Endothelial cell of hepatic sinusoid (primary cell): ENCODE results near the gene ZNF440.
"Not testable (repeated sequence)": the region's sequence is repeated elsewhere in the genome, so short reads cannot be mapped to it uniquely, and the experiment has no call there.

ENCODE experiments used
- in situ Hi-C: cut with HindIII; loops from 2 replicates; pipeline ENCODE4 v1.10.0; 2017; ENCODE audit warnings: low sequenced_read_pairs

ZNF440 gene

DNA sequence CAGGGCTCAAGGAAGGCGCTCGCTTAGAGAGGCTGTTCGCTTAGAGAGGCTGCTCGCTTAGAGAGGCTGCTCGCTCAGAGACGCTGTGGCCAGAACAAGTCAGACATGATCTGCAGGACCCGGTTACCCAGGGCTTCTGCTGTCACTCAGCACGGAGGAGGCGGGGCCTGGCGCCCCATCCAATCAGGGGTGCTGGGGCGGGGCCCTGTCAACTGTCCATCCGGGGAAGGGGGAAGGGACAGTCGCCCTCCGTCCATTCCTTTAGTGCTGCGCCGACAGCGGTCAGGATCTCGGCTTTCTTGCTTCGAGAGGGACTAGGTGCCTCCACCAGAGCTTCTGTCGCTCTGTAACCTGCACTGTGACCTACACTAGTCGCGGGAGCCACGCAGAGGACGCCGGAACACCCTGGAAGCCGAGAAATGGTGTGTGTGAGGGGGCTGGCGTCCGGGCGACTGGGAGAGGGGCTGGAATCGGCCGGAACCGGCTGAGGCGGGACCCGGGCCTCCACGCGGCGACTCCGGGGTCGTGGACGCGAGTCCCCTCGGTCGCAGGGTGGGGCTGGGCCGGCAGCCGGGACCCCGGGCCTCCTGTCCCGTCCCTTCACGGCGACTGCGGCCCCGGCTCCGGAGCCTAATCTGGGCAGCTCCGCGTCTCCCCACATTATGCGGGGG is at the start of gene ZNF440:
Gene ZNF440 (plus strand): TSS at position 245 of the 671 bp plus-strand sequence. CDS start 175 bp downstream, at position 420.
- in situ Hi-C loops = no loop called here

- in situ Hi-C loops = no loop called here
Measured at GRCh38 chr19:11766597-11767591, 47.2 kb upstream of the ZNF440 start, which contains the start of gene ZNF441. TSS of gene ZNF441 (plus strand) at chr19:11767000. CDS start at chr19:11767194, 194 bp downstream.

- in situ Hi-C loops = no loop called here
Measured at GRCh38 chr19:11767633-11768133, 46.4 kb upstream of the ZNF440 start.

DNA sequence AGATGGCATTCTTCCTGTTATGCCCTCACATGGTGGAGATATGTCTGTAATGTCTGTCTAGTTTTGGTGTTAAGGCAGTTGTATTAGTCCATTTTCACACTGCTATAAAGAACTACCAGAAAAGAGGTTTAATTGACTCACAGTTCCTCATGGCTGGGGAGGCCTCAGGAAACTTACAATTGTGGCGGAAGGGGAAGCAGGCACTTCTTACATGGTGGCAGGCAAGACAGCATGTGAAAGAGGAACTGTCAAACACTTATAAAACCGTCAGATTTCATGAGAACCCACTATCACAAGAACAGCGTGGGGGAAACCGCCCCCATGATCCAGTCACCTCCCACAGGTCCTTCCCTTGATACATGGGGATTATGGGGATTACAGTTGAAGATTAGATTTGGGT is 44.1 kb upstream of the ZNF440 start:
- in situ Hi-C loops = no loop called here

GRCh38 chr19:11771520-11771919 is 42.6 kb upstream of the ZNF440 start:
- in situ Hi-C loops = not testable (repeated sequence)

DNA sequence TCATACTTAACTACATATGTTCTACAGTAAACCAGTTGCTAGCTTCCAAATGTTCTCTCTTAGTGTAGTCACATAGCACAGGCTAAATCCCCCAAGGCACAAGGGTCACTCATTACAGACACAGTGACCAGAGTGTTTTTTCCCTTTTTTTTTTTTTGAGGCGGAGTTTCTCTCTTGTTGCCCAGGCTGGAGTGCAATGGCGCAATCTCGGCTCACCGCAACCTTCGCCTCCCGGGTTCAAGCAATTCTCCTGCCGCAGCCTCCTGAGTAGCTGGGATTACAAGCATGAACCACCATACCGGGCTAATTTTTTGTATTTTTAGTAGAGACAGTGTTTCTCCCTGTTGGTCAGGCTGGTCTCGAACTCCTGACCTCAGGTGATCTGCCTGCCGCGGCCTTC is 37.4 kb upstream of the ZNF440 start:
- in situ Hi-C loops = not testable (repeated sequence)

DNA sequence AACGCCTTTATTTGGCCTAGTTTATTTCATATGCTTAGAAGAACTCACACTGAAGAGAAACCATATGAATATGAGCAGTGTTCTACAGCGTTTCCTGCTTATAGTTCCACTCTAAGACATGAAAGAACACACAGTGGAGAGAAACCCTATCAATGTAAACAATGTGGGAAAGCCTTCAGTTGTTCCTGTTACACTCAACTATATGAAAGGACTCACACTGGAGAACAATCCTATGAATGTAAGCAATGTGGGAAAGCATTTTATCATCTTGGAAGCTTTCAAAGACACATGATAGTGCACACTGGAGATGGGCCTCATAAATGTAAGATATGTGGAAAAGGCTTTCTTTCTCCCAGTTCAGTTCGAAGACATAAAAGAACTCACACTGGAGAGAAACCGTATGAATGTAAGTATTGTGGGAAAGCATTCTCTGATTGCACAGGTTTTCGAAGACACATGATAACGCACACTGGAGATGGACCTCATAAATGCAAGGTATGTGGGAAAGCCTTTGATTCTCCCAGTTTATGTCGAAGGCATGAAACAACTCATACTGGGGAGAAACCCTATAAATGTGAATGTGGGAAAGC is 33.5 kb upstream of the ZNF440 start:
- in situ Hi-C loops = loop anchor here (5.0 kb wide), 1 partner anchor 87 kb away; no protein-coding TSS in a partner anchor

GRCh38 chr19:11781295-11782057 is 32.6 kb upstream of the ZNF440 start:
- in situ Hi-C loops = loop anchor here (5.0 kb wide), 1 partner anchor 86 kb away; no protein-coding TSS in a partner anchor

DNA sequence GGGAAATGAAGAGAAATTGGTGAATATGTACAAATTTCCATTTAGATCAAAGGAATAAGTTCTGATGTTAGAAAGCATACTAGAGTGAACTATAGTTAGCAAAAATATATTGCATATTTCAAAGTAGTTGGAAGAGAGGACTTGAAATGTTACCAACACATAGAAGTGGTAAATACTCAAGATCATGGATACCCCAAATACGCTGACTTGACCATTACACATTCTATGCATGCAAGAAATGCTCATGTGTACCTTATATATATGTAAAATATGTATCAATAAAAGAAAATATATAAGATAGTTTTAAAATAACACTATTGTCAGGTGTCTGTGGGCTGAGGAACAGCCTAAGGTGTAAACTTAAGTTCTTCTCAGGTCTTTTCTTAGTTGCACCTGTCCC is 30.3 kb upstream of the ZNF440 start:
- in situ Hi-C loops = loop anchor here (5.0 kb wide), 1 partner anchor 84 kb away; no protein-coding TSS in a partner anchor

GRCh38 chr19:11784356-11784755 is 29.7 kb upstream of the ZNF440 start:
- in situ Hi-C loops = loop anchor here (5.0 kb wide), 1 partner anchor 83 kb away; no protein-coding TSS in a partner anchor

DNA sequence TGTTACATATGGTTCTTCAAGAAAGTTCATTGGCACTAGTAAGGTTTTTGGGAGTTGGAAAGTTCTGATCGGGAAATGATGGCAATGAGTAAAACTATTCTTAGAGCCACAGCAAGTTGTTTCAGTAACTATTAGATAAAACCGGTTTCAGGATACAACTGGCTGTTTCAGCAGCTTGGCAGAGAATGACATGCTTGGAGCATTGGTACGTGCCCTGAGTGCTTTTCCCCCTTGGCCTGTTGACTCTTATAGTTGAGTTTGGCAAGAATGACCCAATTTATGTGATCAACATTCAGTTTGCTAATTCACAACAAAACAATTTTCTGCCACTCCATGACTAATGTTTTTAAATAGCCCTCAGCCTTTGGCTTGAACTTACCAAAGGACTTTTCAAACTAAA is 26.5 kb upstream of the ZNF440 start:
- in situ Hi-C loops = no loop called here

DNA sequence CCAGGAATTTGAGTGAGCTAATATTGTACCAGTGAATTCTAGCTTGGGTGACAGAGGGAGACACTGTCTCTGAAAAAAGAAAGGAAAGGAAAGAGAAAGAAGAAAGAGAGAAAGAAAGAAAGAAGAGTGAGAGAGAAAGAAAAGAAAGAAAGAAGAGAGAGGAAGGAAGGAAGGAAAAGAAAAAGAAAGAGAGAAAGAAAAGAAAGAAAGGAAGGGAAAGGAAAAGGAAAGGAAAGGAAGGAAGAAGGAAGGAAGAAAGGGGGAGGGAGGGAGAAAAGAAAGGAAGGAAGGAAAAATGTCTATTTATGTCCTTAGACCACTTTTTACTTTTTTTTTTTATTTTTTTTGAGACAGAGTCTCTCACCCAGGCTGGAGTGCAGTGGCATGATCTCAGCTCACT is 21.1 kb upstream of the ZNF440 start:
- in situ Hi-C loops = no loop called here

DNA sequence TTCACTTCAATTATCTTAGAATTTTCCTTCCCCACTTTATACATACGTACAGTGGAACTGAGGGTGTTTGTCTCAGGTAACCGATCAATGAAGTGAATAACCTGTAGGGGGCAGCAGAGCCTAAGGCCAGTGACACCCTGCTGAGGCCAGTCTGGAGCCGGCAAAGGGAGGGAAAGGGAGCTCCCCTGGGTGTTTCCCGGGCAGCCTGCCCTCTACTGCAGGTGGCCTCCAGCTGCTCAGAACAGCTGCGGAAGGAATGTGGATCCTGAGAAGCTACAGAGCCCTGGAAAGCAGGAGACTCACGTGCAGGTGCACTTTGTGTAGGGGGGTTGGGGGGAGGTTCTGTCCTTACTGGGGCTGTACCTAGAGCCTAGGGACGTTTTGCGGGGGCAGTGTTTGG is 16.6 kb upstream of the ZNF440 start:
- in situ Hi-C loops = loop anchor here (5.0 kb wide), 2 partner anchors 50 to 90 kb away; partner anchors contain the start of gene ZNF439

DNA sequence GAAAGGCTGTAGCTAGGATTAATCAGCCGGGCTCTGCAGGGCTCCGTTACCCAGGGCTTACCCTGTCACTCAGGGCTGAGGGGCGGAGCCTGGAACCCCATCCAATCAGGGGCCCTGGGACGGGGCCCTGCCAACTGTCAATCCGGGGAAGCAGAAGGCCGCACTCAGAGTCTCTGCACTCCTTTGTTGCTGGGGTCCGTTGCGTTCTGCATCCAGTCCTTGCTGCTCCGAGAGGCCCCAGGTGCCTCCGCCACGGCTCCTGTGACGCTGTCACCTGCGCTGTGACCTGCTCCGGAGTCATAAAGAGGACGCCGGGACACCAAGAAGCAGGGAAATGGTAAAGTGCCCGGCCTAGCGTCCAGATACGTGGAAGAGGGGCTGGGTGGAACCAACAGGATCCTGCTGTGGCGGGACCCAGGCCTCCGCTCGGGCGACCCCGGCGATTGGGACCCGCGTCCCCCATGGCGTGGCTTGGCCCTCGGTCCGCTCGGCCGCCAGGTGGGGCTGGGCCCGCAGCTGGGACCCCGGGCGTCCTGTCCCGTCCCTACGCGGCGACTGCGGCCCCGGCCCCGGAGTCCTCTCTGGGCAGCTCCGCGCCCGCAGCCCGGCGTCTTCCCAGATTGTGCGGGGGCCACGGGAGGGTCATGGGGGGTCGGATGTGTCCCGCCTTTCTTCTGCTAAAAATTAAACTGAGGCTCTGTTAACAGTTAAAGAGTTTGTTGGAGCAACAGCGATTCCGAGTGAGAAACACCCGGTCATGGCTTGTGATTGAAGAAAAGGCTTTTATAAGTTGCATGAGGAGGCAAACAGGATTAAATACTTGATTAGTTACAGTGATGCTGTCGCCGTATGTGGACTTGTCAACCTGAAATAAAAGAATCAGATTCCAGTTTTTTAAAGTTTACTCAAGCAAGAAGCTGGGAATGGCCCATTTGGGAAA is 15.4 kb upstream of the ZNF440 start, which contains the start of gene ZNF491:
Gene ZNF491 (plus strand): TSS at position 133 of the 940 bp plus-strand sequence. CDS start 7,431 bp downstream, outside the sequence.
- in situ Hi-C loops = loop anchor here (5.0 kb wide), 2 partner anchors 49 to 91 kb away; partner anchors contain the start of gene ZNF439

GRCh38 chr19:11806354-11807098 is 7.5 kb upstream of the ZNF440 start:
- in situ Hi-C loops = no loop called here

DNA sequence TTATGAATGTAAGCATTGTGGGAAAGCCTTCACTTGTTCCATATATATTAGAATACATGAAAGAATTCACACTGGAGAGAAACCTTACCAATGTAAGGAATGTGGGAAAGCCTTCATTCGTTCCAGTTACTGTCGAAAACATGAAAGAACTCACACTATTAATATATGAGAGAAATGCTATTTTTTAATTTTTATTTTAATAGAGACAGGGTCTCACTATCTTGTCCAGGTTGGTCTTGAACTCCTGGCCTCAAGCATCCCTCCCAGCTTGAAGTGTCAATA is 7.0 kb upstream of the ZNF440 start:
- in situ Hi-C loops = no loop called here

DNA sequence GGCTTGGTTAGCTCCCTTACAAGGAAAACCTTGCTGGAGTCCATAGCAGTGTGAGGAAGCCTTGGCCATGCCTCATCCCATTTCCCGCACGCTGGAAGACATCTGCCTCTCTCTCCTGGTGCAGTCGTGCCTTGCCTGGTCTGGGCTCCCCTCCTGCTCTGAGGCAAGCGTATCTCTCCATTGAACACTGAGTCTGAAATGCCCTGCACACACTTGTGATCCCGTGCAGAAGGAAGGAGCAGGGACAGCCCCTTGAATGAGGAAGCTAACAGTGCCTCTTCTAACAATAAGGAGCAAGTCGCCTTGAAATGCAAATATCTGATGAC is 407 bp upstream of the ZNF440 start:
- in situ Hi-C loops = no loop called here

- in situ Hi-C loops = no loop called here
Measured at GRCh38 chr19:11814700-11815035, 595 bp downstream of the ZNF440 start.
